ENCODE results near the gene CCDC6.
A peak's percentile ranks its signal among the peaks of the same experiment; 100 is the strongest.
"Not testable (repeated sequence)": the region's sequence is repeated elsewhere in the genome, so short reads cannot be mapped to it uniquely, and the experiment has no call there.

The CCDC6 gene

GRCh38 chr10:59803714-59804113, 102.6 kb downstream of the CCDC6 start:
- in situ Hi-C loops (cut with HindIII; ENCODE audit: low sequenced_read_pairs) = no loop called here
- DNase-seq (ENCODE audit: low read depth) = no peak
- no peak for TF ChIP-seq CTCF (IDR thresholded peaks at IDR 0.05; ENCODE audit: low read depth, low read length, missing control alignments)
- no peak overlapping the region for H3K4me3 ChIP-seq (ENCODE audit: low read depth, low read length)

- no peak for DNase-seq (ENCODE audit: low read depth)
- no peak for TF ChIP-seq CTCF (IDR thresholded peaks at IDR 0.05; ENCODE audit: low read depth, low read length, missing control alignments)
- no peak overlapping the region for H3K4me3 ChIP-seq (ENCODE audit: low read depth, low read length)
- in situ Hi-C loops (cut with HindIII; ENCODE audit: low sequenced_read_pairs) = no loop called here
Observed at GRCh38 chr10:59801171-59801570, 105.2 kb downstream of the CCDC6 start.

- DNase-seq (ENCODE audit: low read depth) = no peak
- no peak overlapping the region for H3K4me3 ChIP-seq (ENCODE audit: low read depth, low read length)
- no peak for TF ChIP-seq CTCF (IDR thresholded peaks at IDR 0.05; ENCODE audit: low read depth, low read length, missing control alignments)
- in situ Hi-C loops (cut with HindIII; ENCODE audit: low sequenced_read_pairs) = no loop called here
Observed at GRCh38 chr10:59799421-59799820, 106.9 kb downstream of the CCDC6 start.

GRCh38 chr10:59793919-59794318, 112.4 kb downstream of the CCDC6 start:
- H3K4me3 ChIP-seq (ENCODE audit: low read depth, low read length) = no peak overlapping the region
- in situ Hi-C loops (cut with HindIII; ENCODE audit: low sequenced_read_pairs) = no loop called here
- DNase-seq (ENCODE audit: low read depth) = peak; percentile 46
- no peak for TF ChIP-seq CTCF (IDR thresholded peaks at IDR 0.05; ENCODE audit: low read depth, low read length, missing control alignments)

GRCh38 chr10:59792812-59793211, 113.5 kb downstream of the CCDC6 start:
- no peak for DNase-seq (ENCODE audit: low read depth)
- no peak overlapping the region for H3K4me3 ChIP-seq (ENCODE audit: low read depth, low read length)
- no peak for TF ChIP-seq CTCF (IDR thresholded peaks at IDR 0.05; ENCODE audit: low read depth, low read length, missing control alignments)
- in situ Hi-C loops (cut with HindIII; ENCODE audit: low sequenced_read_pairs) = no loop called here

- in situ Hi-C loops (cut with HindIII; ENCODE audit: low sequenced_read_pairs) = no loop called here
- DNase-seq (ENCODE audit: low read depth) = no peak
- TF ChIP-seq CTCF (IDR thresholded peaks at IDR 0.05; ENCODE audit: low read depth, low read length, missing control alignments) = no peak
- H3K4me3 ChIP-seq (ENCODE audit: low read depth, low read length) = no peak overlapping the region
Observed at GRCh38 chr10:59791601-59792000, 114.8 kb downstream of the CCDC6 start.

- in situ Hi-C loops (cut with HindIII; ENCODE audit: low sequenced_read_pairs); DNase-seq (ENCODE audit: low read depth); H3K4me3 ChIP-seq (ENCODE audit: low read depth, low read length): not testable (repeated sequence)
Observed at GRCh38 chr10:59790080-59790479, 116.3 kb downstream of the CCDC6 start.

- in situ Hi-C loops (cut with HindIII; ENCODE audit: low sequenced_read_pairs); H3K4me3 ChIP-seq (ENCODE audit: low read depth, low read length); DNase-seq (ENCODE audit: low read depth): not testable (repeated sequence)
Observed at GRCh38 chr10:59788914-59789313, 117.4 kb downstream of the CCDC6 start.

GRCh38 chr10:59787032-59787431, 119.3 kb downstream of the CCDC6 start:
- H3K4me3 ChIP-seq (ENCODE audit: low read depth, low read length); DNase-seq (ENCODE audit: low read depth); in situ Hi-C loops (cut with HindIII; ENCODE audit: low sequenced_read_pairs): not testable (repeated sequence)

- in situ Hi-C loops (cut with HindIII; ENCODE audit: low sequenced_read_pairs); DNase-seq (ENCODE audit: low read depth); H3K4me3 ChIP-seq (ENCODE audit: low read depth, low read length): not testable (repeated sequence)
Observed at GRCh38 chr10:59785476-59785875, 120.9 kb downstream of the CCDC6 start.
